Parathyroid adenoma (tissue), 2 donors: ENCODE results near the gene SLC9A3.

Experiments
- H2AFZ ChIP-seq: fragments of 300-600 bp; sonication (generic); one replicate; pipeline ENCODE4 v1.7.0; 2017; ENCODE audit warnings: antibody characterized with exemption, mild to moderate bottlenecking
- H3K27ac ChIP-seq: fragments of 300-600 bp; sonication (generic); one replicate; pipeline ENCODE4 v1.7.0; 2017
- H3K27me3 ChIP-seq: fragments of 300-600 bp; sonication (generic); one replicate; pipeline ENCODE4 v1.7.0; 2017; ENCODE audit warnings: low read length; ENCODE audit not compliant: control insufficient read depth, insufficient read depth
- H3K36me3 ChIP-seq: fragments of 300-600 bp; sonication (generic); one replicate; pipeline ENCODE4 v1.7.0; 2017; ENCODE audit warnings: low read length; ENCODE audit not compliant: control insufficient read depth, insufficient read depth
- H3K4me1 ChIP-seq: fragments of 300-600 bp; sonication (generic); one replicate; pipeline ENCODE4 v1.7.0; 2017; ENCODE audit warnings: control low read depth
- H3K4me2 ChIP-seq: fragments of 300-600 bp; sonication (generic); one replicate; pipeline ENCODE4 v1.7.0; 2017; ENCODE audit warnings: low read length
- H3K4me3 ChIP-seq: fragments of 300-600 bp; sonication (generic); one replicate; pipeline ENCODE4 v1.7.0; 2017; ENCODE audit warnings: low read depth, low read length
- H3K79me2 ChIP-seq: fragments of 300-600 bp; sonication (generic); one replicate; pipeline ENCODE4 v1.7.0; 2017; ENCODE audit warnings: control low read depth
- H3K9ac ChIP-seq: fragments of 300-600 bp; sonication (generic); one replicate; pipeline ENCODE4 v1.7.0; 2017; ENCODE audit warnings: mild to moderate bottlenecking
- H3K9me3 ChIP-seq: fragments of 300-600 bp; sonication (generic); one replicate; pipeline ENCODE4 v1.7.0; 2017; ENCODE audit warnings: low read length; ENCODE audit not compliant: control insufficient read depth
- CTCF ChIP-seq: fragments of 300-600 bp; sonication (generic); IDR thresholded peaks from one replicate; pipeline ENCODE4 v1.7.0; 2017; ENCODE audit warnings: antibody characterized with exemption, mild to moderate bottlenecking
- donor health status: primary hyperparathyroidism.

The SLC9A3 gene

GRCh38 chr5:516980-517379 lies 7.3 kb downstream of the SLC9A3 start:
- no peak for TF ChIP-seq CTCF
- Histone ChIP-seq H3K9me3 (no peaks in the 10 kb centered on the region), H3K9ac (no peak overlapping the region), H3K27me3 (no peaks in the 10 kb centered on the region), H3K4me2 (no peak overlapping the region), H3K79me2 (no peaks in the 10 kb centered on the region), H2AFZ (no peak overlapping the region), H3K4me3 (no peak overlapping the region), H3K4me1 (no peaks in the 10 kb centered on the region), H3K27ac (no peak overlapping the region), H3K36me3 (no peaks in the 10 kb centered on the region)

DNA sequence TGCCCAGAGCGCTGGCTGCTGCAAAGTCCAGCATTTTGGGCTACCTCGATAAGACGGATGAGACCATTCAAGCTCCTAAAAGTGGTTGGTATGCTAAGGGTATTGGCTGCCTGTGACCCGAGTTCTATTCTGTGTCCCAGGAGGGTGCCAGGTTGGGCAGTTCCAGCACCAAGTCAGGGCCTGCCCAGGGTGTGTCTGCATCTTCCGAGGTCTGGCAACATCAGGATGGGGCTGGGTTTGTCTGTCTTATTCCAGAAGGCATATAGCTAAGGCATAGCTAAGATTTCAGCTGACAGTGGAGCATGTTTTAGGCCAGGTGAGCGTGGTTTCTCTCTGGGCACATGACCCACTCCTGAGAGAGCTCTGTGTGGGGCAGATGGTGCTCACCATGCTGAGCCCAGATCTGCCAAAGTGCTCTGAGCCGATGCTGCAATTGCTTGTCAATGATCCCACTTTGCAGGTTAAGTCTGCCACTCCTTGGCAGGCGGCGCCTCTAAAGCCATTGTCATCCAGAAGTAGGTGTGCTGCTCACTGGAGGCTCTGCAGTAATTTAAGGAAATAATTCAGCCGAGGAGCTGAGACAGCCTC lies 7.8 kb downstream of the SLC9A3 start:
- Histone ChIP-seq H3K4me1 (no peaks in the 10 kb centered on the region), H3K79me2 (no peaks in the 10 kb centered on the region), H3K36me3 (no peaks in the 10 kb centered on the region), H3K4me3 (no peak overlapping the region), H3K27me3 (no peaks in the 10 kb centered on the region), H3K27ac (no peak overlapping the region), H2AFZ (no peak overlapping the region), H3K9me3 (no peaks in the 10 kb centered on the region), H3K9ac (no peak overlapping the region), H3K4me2 (no peak overlapping the region)
- TF ChIP-seq CTCF = no peak

GRCh38 chr5:515273-515836 lies 8.9 kb downstream of the SLC9A3 start:
- Histone ChIP-seq H3K36me3 (no peaks in the 10 kb centered on the region), H3K4me1 (no peaks in the 10 kb centered on the region), H3K79me2 (no peaks in the 10 kb centered on the region), H3K4me3 (no peak overlapping the region), H3K9ac (no peak overlapping the region), H3K27ac (no peak overlapping the region), H3K9me3 (no peaks in the 10 kb centered on the region), H3K4me2 (no peak overlapping the region), H2AFZ (no peak overlapping the region), H3K27me3 (no peaks in the 10 kb centered on the region)
- TF ChIP-seq CTCF = no peak

- H3K4me3 ChIP-seq = no peak overlapping the region
- TF ChIP-seq CTCF = no peak
- no peaks in the 10 kb centered on the region for H3K4me1 ChIP-seq
- H2AFZ ChIP-seq = no peak overlapping the region
- H3K27ac ChIP-seq = no peak overlapping the region
- no peak overlapping the region for H3K9ac ChIP-seq
- no peaks in the 10 kb centered on the region for H3K9me3 ChIP-seq
- H3K36me3 ChIP-seq = no peaks in the 10 kb centered on the region
- no peaks in the 10 kb centered on the region for H3K27me3 ChIP-seq
- H3K79me2 ChIP-seq = no peaks in the 10 kb centered on the region
- H3K4me2 ChIP-seq = no peak overlapping the region
These were observed 9.6 kb downstream of the SLC9A3 start for GRCh38 chr5:514673-515072.

- no peak for TF ChIP-seq CTCF
- Histone ChIP-seq H3K36me3 (no peaks in the 10 kb centered on the region), H3K79me2 (no peaks in the 10 kb centered on the region), H3K9me3 (no peaks in the 10 kb centered on the region), H3K9ac (no peak overlapping the region), H3K4me1 (no peaks in the 10 kb centered on the region), H3K27ac (no peak overlapping the region), H3K27me3 (no peaks in the 10 kb centered on the region), H3K4me3 (no peak overlapping the region), H2AFZ (no peak overlapping the region), H3K4me2 (no peak overlapping the region)
These were observed 10.2 kb downstream of the SLC9A3 start for GRCh38 chr5:514101-514485.
